ENCODE measurements around the gene KIRREL3.

DNA sequence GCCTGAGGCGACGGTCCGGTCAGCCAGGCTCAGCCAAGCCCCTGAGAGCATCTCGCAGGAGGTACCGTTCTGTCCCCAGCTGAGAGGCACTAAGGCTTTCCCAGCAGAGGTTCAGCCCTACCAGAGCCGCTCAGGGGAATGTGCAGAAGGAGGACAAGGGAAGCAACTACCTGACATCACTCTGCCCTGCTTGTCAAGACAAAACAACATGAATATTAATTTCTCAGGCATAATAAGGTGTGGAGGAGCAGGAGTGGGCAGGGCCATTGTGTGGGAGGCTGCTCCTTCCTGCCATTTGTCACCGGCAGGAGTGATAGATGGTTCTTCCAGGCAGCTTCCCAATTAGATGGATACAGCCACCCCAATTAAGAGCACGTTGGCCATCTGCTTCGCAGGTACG, 181.4 kb downstream of the KIRREL3 start:
- TF ChIP-seq EZH2 (IDR thresholded peaks at IDR 0.05; ENCODE audit: insufficient read depth, poor library complexity, severe bottlenecking) = no peak
- TF ChIP-seq EZH2phosphoT487 (IDR thresholded peaks at IDR 0.05; ENCODE audit: insufficient read depth, low read depth) = no peak
